CD8-positive, alpha-beta memory T cell (primary cell): ENCODE measurements around the gene TMEFF1. TPM values are rescaled to one million over a fixed set of nuclear protein-coding genes. Genes with fewer than 3 reads are reported as not detected.

Experiments used
- CTCF ChIA-PET: fragments of 350-600 bp; sonication (Branson Sonifier 250); formaldehyde crosslinking; loops from one replicate; lab custom pipeline; 2021; ENCODE audit warnings: antibody characterized with exemption; lab: Charles Lee
- POLR2A ChIA-PET: fragments of 350-600 bp; sonication (Branson Sonifier 250); formaldehyde crosslinking; loops from one replicate; lab custom pipeline; 2021; ENCODE audit warnings: antibody characterized with exemption; lab: Charles Lee
- DNase-seq, 5 donors: peaks; one replicate each; pipeline versions ENCODE4 v3.0.0 to v3.0.0-alpha.2; 2020 to 2022; ENCODE audit warnings: mixed read lengths in 1 of 5
- H3K27ac ChIP-seq: one replicate; pipeline ENCODE4 v1.7.0; 2013; ENCODE audit warnings: low read depth, mild to moderate bottlenecking, low read length, moderate library complexity
- H3K27me3 ChIP-seq: 2 replicates; pipeline ENCODE4 v1.7.0; 2013; ENCODE audit warnings: low read length, mild to moderate bottlenecking; ENCODE audit not compliant: insufficient read depth, poor library complexity, severe bottlenecking
- H3K36me3 ChIP-seq: 2 replicates; pipeline ENCODE4 v1.7.0; 2013; ENCODE audit warnings: mild to moderate bottlenecking, low read length, moderate library complexity; ENCODE audit not compliant: insufficient read depth
- H3K4me1 ChIP-seq: 2 replicates; pipeline ENCODE4 v1.7.0; 2013; ENCODE audit warnings: mild to moderate bottlenecking, low read length, moderate library complexity; ENCODE audit not compliant: insufficient read depth
- H3K4me3 ChIP-seq: 2 replicates; pipeline ENCODE4 v1.7.0; 2013; ENCODE audit warnings: mild to moderate bottlenecking, low read length
- H3K9me3 ChIP-seq: 2 replicates; pipeline ENCODE4 v1.7.0; 2013; ENCODE audit warnings: mild to moderate bottlenecking, low read length
- H3K27ac Mint-ChIP-seq, 8 donors: one replicate each; pipeline ENCODE4 v1.8.0; 2020 to 2021; ENCODE audit warnings: mixed read lengths in 8 of 8, mild to moderate bottlenecking in 6 of 8, inconsistent platforms in 3 of 8, moderate library complexity in 3 of 8
- H3K27me3 Mint-ChIP-seq, 2 donors: one replicate each; pipeline ENCODE4 v1.8.0; 2020 to 2021; ENCODE audit warnings: mixed read lengths in 2 of 2, mild to moderate bottlenecking in 1 of 2, moderate library complexity in 1 of 2
- H3K36me3 Mint-ChIP-seq, 3 donors: one replicate each; pipeline ENCODE4 v1.8.0; 2020 to 2021; ENCODE audit warnings: mixed read lengths in 3 of 3, inconsistent platforms in 1 of 3, mild to moderate bottlenecking in 1 of 3
- H3K4me1 Mint-ChIP-seq, 3 donors: one replicate each; pipeline ENCODE4 v1.8.0; 2020 to 2021; ENCODE audit warnings: mixed read lengths in 3 of 3, inconsistent platforms in 1 of 3, mild to moderate bottlenecking in 1 of 3
- H3K4me3 Mint-ChIP-seq, 7 donors: one replicate each; pipeline ENCODE4 v1.8.0; 2020 to 2021; ENCODE audit warnings: mixed read lengths in 7 of 7, mild to moderate bottlenecking in 6 of 7, moderate library complexity in 4 of 7, inconsistent platforms in 2 of 7
- H3K9me3 Mint-ChIP-seq, 5 donors: one replicate each; pipeline ENCODE4 v1.8.0; 2020 to 2022; ENCODE audit warnings: mixed read lengths in 5 of 5, mild to moderate bottlenecking in 3 of 5, moderate library complexity in 2 of 5, inconsistent platforms in 1 of 5
- polyA plus RNA-seq: library from polyadenylated mRNA; unstranded; fragments of 300-500 nt; fragmentation: Illumina TruSeq; gene quantifications from one replicate; pipeline ENCODE4 v1.2.3, GENCODE V29; 2021
- total RNA-seq, 2 experiments: library from RNA; stranded (reverse); gene quantifications; one replicate each; pipeline ENCODE4 v1.2.3, GENCODE V29; 2021

The TMEFF1 gene
- total and polyA plus RNA-seq, 3 experiments from 2014 or later: 0.37 to 0.38 TPM; not detected in 1

DNA sequence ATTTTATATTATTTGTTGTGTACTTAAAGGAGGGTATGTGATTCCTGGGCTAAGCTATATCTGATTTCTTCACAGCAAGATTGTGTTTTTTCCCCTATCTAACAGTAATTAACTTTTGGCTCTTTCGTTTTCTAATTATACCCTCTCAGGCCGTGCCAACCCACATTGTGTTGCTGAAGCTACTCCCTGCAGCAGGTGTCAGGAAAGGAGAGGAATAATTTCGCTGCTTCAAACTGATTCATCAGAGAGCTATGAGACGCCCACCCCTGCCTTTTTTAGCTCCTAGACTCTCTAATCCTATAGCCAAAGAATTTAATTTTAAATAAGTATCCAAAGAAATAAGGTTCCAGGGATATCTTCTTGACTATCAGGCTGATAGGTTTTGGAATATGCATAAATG, 108.7 kb downstream of the TMEFF1 start:
- H3K36me3 Mint-ChIP-seq: no peaks in the 10 kb centered on the region
- H3K9me3 Mint-ChIP-seq: no peaks in the 10 kb centered on the region
- H3K9me3 ChIP-seq: no peaks in the 10 kb centered on the region
- H3K27ac ChIP-seq: no peak overlapping the region
- no peak overlapping the region for H3K4me3 ChIP-seq
- H3K27me3 ChIP-seq: no peaks in the 10 kb centered on the region
- H3K27ac Mint-ChIP-seq: no peak overlapping the region
- no peaks in the 10 kb centered on the region for H3K4me1 ChIP-seq
- no peak for DNase-seq
- H3K4me1 Mint-ChIP-seq: no peaks in the 10 kb centered on the region
- H3K36me3 ChIP-seq: no peaks in the 10 kb centered on the region
- CTCF ChIA-PET: interaction anchor here (1.0 to 1.1 kb wide), 2 partner anchors 8 to 14 kb away, joined by 3 read pairs; no protein-coding TSS in a partner anchor
- no peak overlapping the region for H3K4me3 Mint-ChIP-seq
- POLR2A ChIA-PET: no interaction called here
- H3K27me3 Mint-ChIP-seq: no peaks in the 10 kb centered on the region

DNA sequence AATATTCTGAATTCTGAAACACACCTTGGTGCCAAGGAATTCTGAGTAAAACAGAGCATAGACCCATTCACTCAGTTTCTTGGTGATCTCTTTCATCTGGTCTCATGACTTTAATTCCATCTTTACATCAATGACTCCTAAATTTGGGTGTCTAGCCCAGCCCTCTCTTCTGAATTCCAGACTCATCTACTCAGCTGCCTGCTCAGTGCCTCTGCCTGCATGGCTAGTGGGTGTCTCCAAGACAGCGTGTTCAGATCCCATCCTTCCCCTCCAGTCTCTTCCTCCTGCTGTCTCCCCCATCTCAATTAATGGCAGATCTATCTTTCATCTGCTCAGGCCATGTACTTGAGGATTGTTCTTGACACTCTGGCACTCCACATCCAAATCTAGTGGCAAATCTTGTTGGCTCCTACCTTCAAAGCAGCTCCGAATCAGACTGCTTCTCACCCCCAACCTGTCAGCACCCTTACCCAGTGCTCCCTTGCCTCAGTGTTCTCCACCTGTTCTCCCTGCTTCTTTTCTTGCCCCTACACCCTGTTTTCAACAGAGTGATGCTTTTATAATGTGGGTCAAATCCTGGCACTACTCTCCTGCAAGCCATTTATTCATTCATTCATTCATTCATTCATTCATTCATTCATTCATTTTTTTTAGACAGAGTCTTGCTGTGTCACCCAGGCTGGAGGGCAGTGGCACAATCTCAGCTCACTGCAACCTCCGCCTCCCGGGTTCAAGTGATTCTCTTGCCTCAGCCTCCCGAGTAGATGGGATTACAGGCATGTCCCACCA, 110.3 kb downstream of the TMEFF1 start:
- Histone ChIP-seq H3K27me3 (no peaks in the 10 kb centered on the region), H3K9me3 (no peaks in the 10 kb centered on the region), H3K4me3 (no peak overlapping the region), H3K27ac (no peak overlapping the region), H3K36me3 (no peaks in the 10 kb centered on the region), H3K4me1 (no peaks in the 10 kb centered on the region)
- no peaks in the 10 kb centered on the region for H3K4me1 Mint-ChIP-seq
- DNase-seq: no peak
- H3K36me3 Mint-ChIP-seq: no peaks in the 10 kb centered on the region
- no peaks in the 10 kb centered on the region for H3K27me3 Mint-ChIP-seq
- CTCF ChIA-PET: no interaction called here
- POLR2A ChIA-PET: no interaction called here
- no peak overlapping the region for H3K27ac Mint-ChIP-seq
- no peaks in the 10 kb centered on the region for H3K9me3 Mint-ChIP-seq
- H3K4me3 Mint-ChIP-seq: no peak overlapping the region

DNA sequence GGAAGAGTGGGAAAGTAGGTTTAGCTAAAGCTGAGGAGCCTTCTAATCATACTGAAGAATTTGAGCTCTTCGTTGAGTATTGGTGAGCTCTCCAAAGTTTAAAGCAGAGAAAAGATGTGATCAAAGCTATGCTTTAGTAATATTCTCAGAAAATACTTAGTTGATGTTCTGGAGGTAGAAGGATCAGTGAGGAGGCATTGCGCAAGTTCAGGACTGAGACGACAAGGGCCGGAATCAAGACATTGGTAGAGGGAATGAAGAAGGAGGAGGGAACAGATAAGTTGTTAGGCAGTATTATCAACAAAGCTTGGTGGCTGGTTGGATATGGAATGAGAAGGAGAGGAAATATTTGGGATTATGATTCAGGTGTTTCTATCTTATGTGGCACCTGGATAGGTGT, 112.0 kb downstream of the TMEFF1 start:
- Mint-ChIP-seq H3K4me1 (no peaks in the 10 kb centered on the region), H3K9me3 (no peaks in the 10 kb centered on the region), H3K27ac (no peak overlapping the region), H3K27me3 (no peaks in the 10 kb centered on the region), H3K36me3 (no peaks in the 10 kb centered on the region), H3K4me3 (no peak overlapping the region)
- no peak for DNase-seq
- CTCF ChIA-PET: no interaction called here
- Histone ChIP-seq H3K4me3 (no peak overlapping the region), H3K27me3 (no peaks in the 10 kb centered on the region), H3K27ac (no peak overlapping the region), H3K36me3 (no peaks in the 10 kb centered on the region), H3K9me3 (no peaks in the 10 kb centered on the region), H3K4me1 (no peaks in the 10 kb centered on the region)
- POLR2A ChIA-PET: no interaction called here

DNA sequence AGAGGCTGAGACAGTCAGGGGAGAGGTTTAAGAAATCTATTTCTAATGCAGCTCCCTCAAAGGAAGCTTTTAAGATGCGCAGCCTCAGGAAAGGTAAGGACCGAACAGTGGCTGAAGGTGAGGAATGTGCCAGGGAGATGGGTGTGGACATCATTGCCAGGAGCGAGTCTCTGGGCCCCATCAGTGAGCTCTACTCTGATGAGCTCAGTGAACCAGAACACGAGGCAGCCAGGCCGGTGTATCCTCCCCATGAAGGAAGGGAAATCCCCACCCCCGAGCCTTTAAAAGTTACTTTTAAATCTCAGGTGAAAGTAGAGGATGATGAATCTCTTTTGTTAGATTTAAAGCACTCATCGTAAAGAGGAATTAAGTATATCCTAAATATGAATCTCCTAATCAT, 113.1 kb downstream of the TMEFF1 start:
- Histone ChIP-seq H3K27ac (no peak overlapping the region), H3K9me3 (no peaks in the 10 kb centered on the region), H3K36me3 (no peaks in the 10 kb centered on the region), H3K4me1 (no peaks in the 10 kb centered on the region), H3K27me3 (no peaks in the 10 kb centered on the region), H3K4me3 (no peak overlapping the region)
- Mint-ChIP-seq H3K27me3 (peaks cover 0 to 1% of the 10 kb centered on the region in 2 donors), H3K4me1 (no peaks in the 10 kb centered on the region), H3K4me3 (no peak overlapping the region), H3K27ac (no peak overlapping the region), H3K9me3 (no peaks in the 10 kb centered on the region), H3K36me3 (no peaks in the 10 kb centered on the region)
- ChIA-PET CTCF (interaction anchor here (2.6 kb wide), 1 partner anchor 10 kb away, joined by 9 read pairs; no protein-coding TSS in a partner anchor), POLR2A (no interaction called here)
- no peak for DNase-seq

DNA sequence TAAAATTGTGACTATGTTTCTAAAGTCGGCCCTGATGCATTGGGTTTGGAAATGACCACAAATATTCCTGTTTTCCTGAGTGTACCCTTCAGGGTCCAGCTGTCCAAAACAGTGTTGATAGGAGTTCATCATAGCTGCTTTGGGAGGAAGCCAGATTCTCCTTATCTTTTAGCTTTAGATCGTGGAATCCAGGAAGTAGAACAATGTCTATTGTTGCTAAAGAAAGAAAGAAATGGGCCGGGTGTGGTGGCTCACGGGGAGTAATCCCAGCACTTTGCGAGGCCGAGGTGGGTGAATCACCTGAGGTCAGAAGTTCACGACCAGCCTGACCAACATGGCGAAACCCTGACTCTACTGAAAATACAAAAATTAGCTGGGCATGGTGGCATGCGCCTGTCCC, 114.4 kb downstream of the TMEFF1 start:
- Mint-ChIP-seq H3K9me3 (no peaks in the 10 kb centered on the region), H3K36me3 (no peaks in the 10 kb centered on the region), H3K27me3 (peaks cover 0 to 1% of the 10 kb centered on the region in 2 donors), H3K4me3 (no peak overlapping the region), H3K4me1 (no peaks in the 10 kb centered on the region), H3K27ac (no peak overlapping the region)
- H3K4me1 ChIP-seq: no peaks in the 10 kb centered on the region
- no peak overlapping the region for H3K4me3 ChIP-seq
- DNase-seq: no peak
- ChIA-PET CTCF (interaction anchor here (2.6 kb wide), 1 partner anchor 9 kb away, joined by 9 read pairs; no protein-coding TSS in a partner anchor), POLR2A (no interaction called here)
- no peaks in the 10 kb centered on the region for H3K9me3 ChIP-seq
- no peaks in the 10 kb centered on the region for H3K36me3 ChIP-seq
- H3K27me3 ChIP-seq: no peaks in the 10 kb centered on the region
- no peak overlapping the region for H3K27ac ChIP-seq

DNA sequence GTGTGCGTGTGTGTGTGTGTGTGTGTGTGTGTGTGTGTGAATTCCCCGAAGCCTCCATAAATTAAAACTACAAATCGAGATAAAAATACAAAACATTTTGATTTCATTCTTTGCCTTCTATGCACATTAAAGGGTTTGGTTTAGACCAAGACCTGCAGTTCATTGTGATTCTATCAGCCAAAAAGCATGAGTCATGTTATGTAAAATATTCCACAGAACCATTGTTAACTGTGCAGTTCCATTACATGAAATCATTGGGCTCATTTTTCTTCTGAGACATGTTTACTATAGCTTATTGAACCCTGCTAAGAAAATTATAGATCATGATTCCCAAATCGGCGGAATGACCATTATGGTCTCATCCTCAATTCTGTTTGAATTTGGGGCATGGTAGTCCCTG, 116.6 kb downstream of the TMEFF1 start:
- peaks cover 0 to 4% of the 10 kb centered on the region in 2 donors for H3K27me3 Mint-ChIP-seq
- Histone ChIP-seq H3K27me3 (no peaks in the 10 kb centered on the region), H3K27ac (no peak overlapping the region), H3K4me1 (no peaks in the 10 kb centered on the region), H3K9me3 (no peaks in the 10 kb centered on the region), H3K4me3 (no peak overlapping the region), H3K36me3 (no peaks in the 10 kb centered on the region)
- H3K4me3 Mint-ChIP-seq: no peak overlapping the region
- no peaks in the 10 kb centered on the region for H3K36me3 Mint-ChIP-seq
- no peak for DNase-seq
- CTCF ChIA-PET: interaction anchor here (1.0 to 1.8 kb wide), 2 partner anchors 8 to 12 kb away, joined by 3 to 7 read pairs; no protein-coding TSS in a partner anchor
- H3K4me1 Mint-ChIP-seq: no peaks in the 10 kb centered on the region
- H3K9me3 Mint-ChIP-seq: no peaks in the 10 kb centered on the region
- POLR2A ChIA-PET: no interaction called here
- H3K27ac Mint-ChIP-seq: no peak overlapping the region

DNA sequence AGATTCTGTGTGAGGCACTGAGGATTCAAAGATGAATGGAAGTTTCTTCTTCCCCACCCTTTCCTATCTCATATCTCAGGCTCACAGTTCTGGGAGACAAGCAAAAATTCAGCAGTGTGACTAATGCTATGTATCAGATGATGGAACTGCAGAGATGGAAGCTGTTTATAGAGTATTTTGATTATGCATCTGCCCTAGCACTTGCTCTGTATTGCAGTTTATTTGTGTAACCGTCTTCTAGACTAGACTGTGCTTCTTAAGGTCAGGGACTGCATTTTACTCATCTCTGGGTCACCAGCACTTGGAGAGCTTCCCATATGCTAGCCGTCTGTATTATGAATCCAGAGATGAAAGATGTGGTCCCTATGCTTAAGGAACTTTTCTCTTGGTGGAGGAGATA, 117.5 kb downstream of the TMEFF1 start:
- Histone ChIP-seq H3K4me1 (no peaks in the 10 kb centered on the region), H3K9me3 (no peaks in the 10 kb centered on the region), H3K27me3 (no peaks in the 10 kb centered on the region), H3K4me3 (no peak overlapping the region), H3K36me3 (no peaks in the 10 kb centered on the region), H3K27ac (no peak overlapping the region)
- ChIA-PET CTCF (interaction anchor here (1.8 kb wide), 1 partner anchor 11 kb away, joined by 7 read pairs; no protein-coding TSS in a partner anchor), POLR2A (no interaction called here)
- Mint-ChIP-seq H3K9me3 (no peaks in the 10 kb centered on the region), H3K4me3 (no peak overlapping the region), H3K27ac (no peak overlapping the region), H3K36me3 (no peaks in the 10 kb centered on the region), H3K4me1 (no peaks in the 10 kb centered on the region), H3K27me3 (peaks cover 0 to 4% of the 10 kb centered on the region in 2 donors)
- no peak for DNase-seq

DNA sequence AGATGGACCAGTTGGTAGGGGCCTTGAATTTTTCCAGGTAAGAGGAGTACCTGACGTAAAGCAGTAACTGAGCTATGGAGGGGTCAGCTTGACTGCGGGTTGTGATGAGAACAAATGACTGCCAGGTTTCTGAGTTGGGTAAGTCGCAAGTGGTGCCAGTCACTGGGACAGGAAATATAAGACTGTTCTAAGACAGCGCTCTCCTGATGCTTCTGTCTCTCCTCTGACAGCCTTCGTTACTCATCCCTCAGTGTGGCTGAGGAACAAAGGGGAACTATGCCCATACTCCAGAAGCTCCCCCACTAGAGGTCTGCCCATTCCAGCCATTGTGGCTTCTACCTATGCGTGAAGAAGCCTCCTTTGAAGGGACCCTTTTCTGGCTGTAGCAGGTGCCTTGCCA, 118.2 kb downstream of the TMEFF1 start:
- Mint-ChIP-seq H3K27ac (no peak overlapping the region), H3K4me3 (no peak overlapping the region), H3K9me3 (no peaks in the 10 kb centered on the region), H3K36me3 (no peaks in the 10 kb centered on the region), H3K4me1 (peaks cover 0 to 5% (median 3%) of the 10 kb centered on the region in 3 donors), H3K27me3 (peaks cover 0 to 4% of the 10 kb centered on the region in 2 donors)
- no peaks in the 10 kb centered on the region for H3K9me3 ChIP-seq
- CTCF ChIA-PET: interaction anchor here (1.7 to 1.8 kb wide), 2 partner anchors 10 to 11 kb away, joined by 5 to 7 read pairs; no protein-coding TSS in a partner anchor
- POLR2A ChIA-PET: no interaction called here
- no peak overlapping the region for H3K4me3 ChIP-seq
- no peak overlapping the region for H3K27ac ChIP-seq
- H3K4me1 ChIP-seq: no peaks in the 10 kb centered on the region
- no peak for DNase-seq
- H3K27me3 ChIP-seq: no peaks in the 10 kb centered on the region
- H3K36me3 ChIP-seq: no peaks in the 10 kb centered on the region
